HG03571 (cell line): ENCODE data around the gene KRT7.
"Not testable (repeated sequence)": the region's sequence is repeated elsewhere in the genome, so short reads cannot be mapped to it uniquely, and the experiment has no call there.

ENCODE experiments used
- ATAC-seq: cut with Tn5 transposase; IDR thresholded peaks from one replicate; pipeline ENCODE4 v1.9.1; 2021; ENCODE audit not compliant: unreplicated experiment

KRT7 gene

GRCh38 chr12:52243856-52244614 is 11.0 kb downstream of the KRT7 start:
- peak; percentile 86 for ATAC-seq

GRCh38 chr12:52244615-52244994 is 11.6 kb downstream of the KRT7 start:
- no peak for ATAC-seq

GRCh38 chr12:52245259-52245961 is 12.4 kb downstream of the KRT7 start:
- ATAC-seq = no peak

GRCh38 chr12:52245962-52246569 is 13.0 kb downstream of the KRT7 start:
- no peak for ATAC-seq

- no peak for ATAC-seq
Observed at GRCh38 chr12:52246720-52247621, 13.9 kb downstream of the KRT7 start.

GRCh38 chr12:52247622-52248540 is 14.8 kb downstream of the KRT7 start:
- no peak for ATAC-seq

- ATAC-seq = no peak
Observed at GRCh38 chr12:52248541-52249461, 15.8 kb downstream of the KRT7 start.

- no peak for ATAC-seq
Observed at GRCh38 chr12:52249511-52250047, 16.5 kb downstream of the KRT7 start.

GRCh38 chr12:52250048-52250990 is 17.3 kb downstream of the KRT7 start:
- no peak for ATAC-seq

GRCh38 chr12:52251367-52252051 is 18.5 kb downstream of the KRT7 start:
- no peak for ATAC-seq

GRCh38 chr12:52252175-52252615 is 19.2 kb downstream of the KRT7 start:
- not testable (repeated sequence) for ATAC-seq

GRCh38 chr12:52252728-52253343 is 19.8 kb downstream of the KRT7 start:
- ATAC-seq = no peak

GRCh38 chr12:52253391-52254179 is 20.5 kb downstream of the KRT7 start:
- no peak for ATAC-seq

- no peak for ATAC-seq
Observed at GRCh38 chr12:52254180-52254964, 21.3 kb downstream of the KRT7 start.
